Endothelial cell of umbilical vein (primary cell): ENCODE measurements around the gene TBC1D21. TPM values are rescaled to one million over a fixed set of nuclear protein-coding genes. Genes with fewer than 3 reads are reported as not detected.

Experiments used
- BruUV-seq: library from RNA; stranded (reverse); fragments of 400-500 nt; replicated peaks from 2 replicates; lab custom pipeline; 2021; lab: Mats Ljungman, UMichigan
- CTCF ChIA-PET: fragments of 300-600, 350-600 bp; sonication (Branson Sonifier 250); formaldehyde crosslinking; loops from one replicate; lab custom pipeline; 2021; ENCODE audit warnings: antibody characterized with exemption, inconsistent platforms; lab: Charles Lee
- POLR2A ChIA-PET: fragments of 300-600, 350-600 bp; sonication (Branson Sonifier 250); formaldehyde crosslinking; loops from one replicate; lab custom pipeline; 2021; ENCODE audit warnings: antibody characterized with exemption, inconsistent platforms; lab: Charles Lee
- DNase-seq: peaks from one replicate; pipeline ENCODE4 v3.0.0-alpha.2; 2011; ENCODE audit warnings: low read depth, low spot score
- FAIRE-seq: peaks from 2 replicates; lab custom pipeline; 2011; peaks lifted over from hg19 to GRCh38; lab: Jason Lieb, UNC
- H2AFZ ChIP-seq: 2 replicates; pipeline ENCODE4 v1.6.0; 2012; ENCODE audit warnings: low read depth, low read length, control low read depth, inconsistent platforms
- H3K27ac ChIP-seq: 2 replicates; pipeline ENCODE4 v1.5.1; 2011; ENCODE audit warnings: low read depth, mild to moderate bottlenecking, control low read depth, low read length, moderate library complexity; ENCODE audit not compliant: insufficient read depth
- H3K27me3 ChIP-seq, 2 experiments: 2 replicates each; pipeline versions ENCODE4 v1.6.0 to v1.6.1; 2011; ENCODE audit warnings: low read length in 2 of 2, mixed read lengths in 1 of 2; ENCODE audit not compliant: control insufficient read depth in 2 of 2, insufficient read depth in 2 of 2
- H3K36me3 ChIP-seq, 2 experiments: 2 replicates in 1 of 2; 3 replicates in 1 of 2; pipeline ENCODE4 v1.5.1; 2011; ENCODE audit warnings: low read length in 2 of 2, mild to moderate bottlenecking in 1 of 2, moderate library complexity in 1 of 2; ENCODE audit not compliant: control insufficient read depth in 2 of 2, insufficient read depth in 2 of 2; ENCODE audit errors: extremely low read depth in 1 of 2
- H3K4me1 ChIP-seq: 3 replicates; pipeline ENCODE4 v1.5.1; 2011; ENCODE audit warnings: mild to moderate bottlenecking, low read length; ENCODE audit not compliant: control insufficient read depth, insufficient read depth; ENCODE audit errors: extremely low read depth
- H3K4me2 ChIP-seq: 2 replicates; pipeline ENCODE4 v1.6.1; 2011; ENCODE audit warnings: low read length, control low read depth, mixed read lengths; ENCODE audit not compliant: insufficient read depth
- H3K4me3 ChIP-seq, 3 experiments: fragments of 200-600 bp in 1 of 3; sonication (generic), shearing (Covaris generic) in 1 of 3; replicated peaks in 1 of 3; 2 replicates each; pipeline ENCODE4 v1.5.1; 2011 to 2016; ENCODE audit warnings: control low read depth in 3 of 3, low read length in 3 of 3, mild to moderate bottlenecking in 2 of 3, inconsistent platforms in 1 of 3, low read depth in 1 of 3, moderate library complexity in 1 of 3; ENCODE audit not compliant: insufficient read depth in 1 of 3
- H3K79me2 ChIP-seq: 2 replicates; pipeline ENCODE4 v1.6.0; 2012; ENCODE audit warnings: low read length, inconsistent platforms; ENCODE audit not compliant: control insufficient read depth, insufficient read depth
- H3K9ac ChIP-seq: replicated peaks from 2 replicates; pipeline ENCODE3; 2011; ENCODE audit warnings: low read length, control low read depth; ENCODE audit not compliant: insufficient read depth; ENCODE audit errors: extremely low read depth
- H3K9me1 ChIP-seq: replicated peaks from 3 replicates; pipeline ENCODE4 v1.6.0; 2011; ENCODE audit warnings: mild to moderate bottlenecking, low read length; ENCODE audit not compliant: control insufficient read depth, insufficient read depth; ENCODE audit errors: extremely low read depth
- H3K9me3 ChIP-seq: replicated peaks from 2 replicates; pipeline ENCODE4 v1.5.1; 2012; ENCODE audit warnings: low read length, inconsistent platforms; ENCODE audit not compliant: control insufficient read depth, insufficient read depth
- H4K20me1 ChIP-seq: replicated peaks from 2 replicates; pipeline ENCODE3; 2011; ENCODE audit warnings: mild to moderate bottlenecking, low read length; ENCODE audit not compliant: control insufficient read depth, insufficient read depth; ENCODE audit errors: extremely low read depth
- EZH2 ChIP-seq: IDR thresholded peaks from 2 replicates; pipeline ENCODE4 v1.6.1; 2012; ENCODE audit warnings: borderline replicate concordance, low read depth, mild to moderate bottlenecking, moderate library complexity, low read length, inconsistent platforms; ENCODE audit not compliant: severe bottlenecking
- FOS ChIP-seq: IDR thresholded peaks from 2 replicates; pipeline ENCODE4 v1.6.1; 2011; ENCODE audit warnings: mild to moderate bottlenecking, low read length, moderate library complexity, borderline replicate concordance; ENCODE audit not compliant: insufficient read depth
- GATA2 ChIP-seq: IDR thresholded peaks from 2 replicates; pipeline ENCODE4 v1.7.0; 2011; ENCODE audit warnings: low read depth, mild to moderate bottlenecking, moderate library complexity, mixed read lengths, low read length; ENCODE audit not compliant: insufficient read length, insufficient read depth
- JUN ChIP-seq: IDR thresholded peaks from 2 replicates; pipeline ENCODE4 v1.6.1; 2011; ENCODE audit warnings: borderline replicate concordance, low read depth; ENCODE audit not compliant: insufficient read length, insufficient read depth
- MYC ChIP-seq: IDR thresholded peaks from one replicate; pipeline ENCODE4 v1.6.1; 2011; ENCODE audit warnings: mild to moderate bottlenecking, low read depth, low read length
- POLR2A ChIP-seq: IDR thresholded peaks from 2 replicates; pipeline ENCODE4 v1.6.1; 2012; ENCODE audit warnings: low read depth, mild to moderate bottlenecking, control low read depth, low read length
- POLR2AphosphoS5 ChIP-seq: IDR thresholded peaks from 2 replicates; pipeline ENCODE4 v1.6.1; 2012; ENCODE audit warnings: low read depth, mild to moderate bottlenecking, control low read depth, low read length, moderate library complexity; ENCODE audit not compliant: insufficient read depth
- dilution Hi-C: fragments of 300-500 bp; cut with MboI; formaldehyde crosslinking; loops from one replicate; pipeline ENCODE4 v1.15.0; 2019; ENCODE audit warnings: low sequenced_read_pairs; ENCODE audit not compliant: extremely low pct_ligation_motif_present
- intact Hi-C: fragments of 100-400 bp; cut with micrococcal nuclease; formaldehyde crosslinking; loops from one replicate; pipeline ENCODE4 v1.10.0; 2022
- polyA plus RNA-seq, 4 experiments: library from polyadenylated mRNA; depleted of rRNA in 3 of 4; stranded (reverse) in 3 of 4; unstranded in 1 of 4; fragments of >200 nt; gene quantifications; 2 replicates each; pipeline versions ENCODE4 v1.2.1 to v1.2.3, GENCODE V29; 2011 to 2012; ENCODE audit warnings: missing spikeins in 1 of 4
- total RNA-seq: library from RNA; stranded (reverse); gene quantifications from 2 replicates; pipeline ENCODE4 v1.2.3, GENCODE V29; 2021
- TF ChIP-seq, protein P1 (sequence below): IDR thresholded peaks from 2 replicates; pipeline ENCODE4 v1.6.1; 2011; ENCODE audit not compliant: insufficient read depth, insufficient read length
- TF ChIP-seq, protein P2 (sequence below), 2 donors: IDR thresholded peaks; 1 replicate in 1 of 2; 2 replicates in 1 of 2; pipeline ENCODE4 v1.5.1; 2011; ENCODE audit warnings: low read length in 2 of 2, mild to moderate bottlenecking in 2 of 2, moderate library complexity in 2 of 2, control low read depth in 1 of 2, inconsistent platforms in 1 of 2, low read depth in 1 of 2; ENCODE audit not compliant: insufficient read depth in 1 of 2; ENCODE audit errors: extremely low read depth in 1 of 2

Gene TBC1D21
- total and polyA plus RNA-seq, 2 donors (not counting 3 experiments of a cell fraction or from before 2014, with no cell fraction given), result not detected

DNA sequence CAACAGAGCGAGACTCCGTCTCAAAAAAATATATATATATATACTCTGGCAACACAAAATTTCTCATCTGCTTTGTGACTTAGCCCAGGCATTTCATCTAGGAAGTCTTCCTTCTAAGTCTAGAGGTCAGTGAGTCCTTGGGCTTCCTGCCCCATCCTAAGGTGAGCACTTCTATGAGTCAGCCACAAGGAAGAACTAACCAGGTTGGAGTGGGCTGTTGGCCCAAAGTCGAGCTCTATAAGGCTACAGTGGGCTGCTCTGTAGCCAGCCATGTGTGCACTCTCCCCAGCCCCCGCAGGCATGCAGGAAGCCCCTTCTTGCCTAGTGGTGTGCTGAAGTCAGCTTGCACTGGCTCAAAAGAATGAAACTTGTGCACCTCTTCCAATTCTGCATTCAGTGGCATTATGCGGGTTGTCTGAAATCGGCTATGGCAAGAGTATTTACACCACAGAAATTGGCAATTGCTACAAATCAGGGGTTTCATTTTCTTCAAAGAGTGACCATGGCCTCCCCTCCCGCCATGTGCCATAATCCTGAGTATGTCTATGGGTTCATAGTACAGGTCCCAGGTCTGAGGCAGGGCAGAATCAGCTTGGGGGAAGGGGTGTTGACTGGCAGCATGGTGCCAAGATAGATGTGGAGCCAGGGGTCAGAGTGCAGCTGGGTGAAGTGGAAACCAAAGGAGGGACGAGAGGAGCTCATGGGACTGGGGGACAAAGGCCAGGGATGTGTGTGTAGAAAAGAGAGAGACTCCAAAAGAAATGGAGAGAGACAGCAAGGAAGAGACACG is 30.9 kb downstream of the TBC1D21 start:
- Histone ChIP-seq H3K36me3 (no peaks in the 10 kb centered on the region), H3K9me1 (no peaks in the 10 kb centered on the region), H3K4me2 (no peak overlapping the region), H2AFZ (no peak overlapping the region), H3K4me3 (no peak overlapping the region), H3K27me3 (peaks cover 2 to 3% of the 10 kb centered on the region in 2 experiments), H3K27ac (no peak overlapping the region), H3K9ac (no peak overlapping the region), H3K79me2 (no peaks in the 10 kb centered on the region), H3K9me3 (no peaks in the 10 kb centered on the region), H4K20me1 (no peaks in the 10 kb centered on the region), H3K4me1 (no peaks in the 10 kb centered on the region)
- ChIA-PET POLR2A (no interaction called here), CTCF (interaction anchor here (1.5 to 13.7 kb wide), 3 partner anchors 23 to 69 kb away, joined by 3 to 239 read pairs (median 20); partner anchors contain the start of gene TBC1D21)
- FAIRE-seq (no peak), DNase-seq (no peak)
- intact Hi-C loops, result no loop called here
- dilution Hi-C loops, result no loop called here
- no peak for TF ChIP-seq JUN
- no peak for TF ChIP-seq GATA2
- TF ChIP-seq, protein P1, sequence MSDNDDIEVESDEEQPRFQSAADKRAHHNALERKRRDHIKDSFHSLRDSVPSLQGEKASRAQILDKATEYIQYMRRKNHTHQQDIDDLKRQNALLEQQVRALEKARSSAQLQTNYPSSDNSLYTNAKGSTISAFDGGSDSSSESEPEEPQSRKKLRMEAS, result no peak
- no peak for TF ChIP-seq FOS
- no peak for TF ChIP-seq POLR2AphosphoS5
- no peak for TF ChIP-seq MYC
- TF ChIP-seq, protein P2, sequence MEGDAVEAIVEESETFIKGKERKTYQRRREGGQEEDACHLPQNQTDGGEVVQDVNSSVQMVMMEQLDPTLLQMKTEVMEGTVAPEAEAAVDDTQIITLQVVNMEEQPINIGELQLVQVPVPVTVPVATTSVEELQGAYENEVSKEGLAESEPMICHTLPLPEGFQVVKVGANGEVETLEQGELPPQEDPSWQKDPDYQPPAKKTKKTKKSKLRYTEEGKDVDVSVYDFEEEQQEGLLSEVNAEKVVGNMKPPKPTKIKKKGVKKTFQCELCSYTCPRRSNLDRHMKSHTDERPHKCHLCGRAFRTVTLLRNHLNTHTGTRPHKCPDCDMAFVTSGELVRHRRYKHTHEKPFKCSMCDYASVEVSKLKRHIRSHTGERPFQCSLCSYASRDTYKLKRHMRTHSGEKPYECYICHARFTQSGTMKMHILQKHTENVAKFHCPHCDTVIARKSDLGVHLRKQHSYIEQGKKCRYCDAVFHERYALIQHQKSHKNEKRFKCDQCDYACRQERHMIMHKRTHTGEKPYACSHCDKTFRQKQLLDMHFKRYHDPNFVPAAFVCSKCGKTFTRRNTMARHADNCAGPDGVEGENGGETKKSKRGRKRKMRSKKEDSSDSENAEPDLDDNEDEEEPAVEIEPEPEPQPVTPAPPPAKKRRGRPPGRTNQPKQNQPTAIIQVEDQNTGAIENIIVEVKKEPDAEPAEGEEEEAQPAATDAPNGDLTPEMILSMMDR (IDR thresholded peaks at IDR 0.05; ENCODE audit: extremely low read depth in 1 of 2, insufficient read depth in 1 of 2, low read depth in 1 of 2, low read length in 2 of 2), result no peak
- TF ChIP-seq POLR2A, result no peak
- TF ChIP-seq EZH2, result no peak
- no TSS peak for BruUV-seq
